ENCODE measurements around the gene TFDP1. TPM values are rescaled to one million over a fixed set of nuclear protein-coding genes. Genes with fewer than 3 reads are reported as not detected.
"Not testable (repeated sequence)": the region's sequence is repeated elsewhere in the genome, so short reads cannot be mapped to it uniquely, and the experiment has no call there.

The TFDP1 gene
- total RNA-seq, 1 donor from 2014 or later, result 171 TPM

- intact Hi-C loops (cut with micrococcal nuclease); DNase-seq (ENCODE audit: low spot score); H3K27me3 Mint-ChIP-seq (ENCODE audit: insufficient read depth); H3K4me3 Mint-ChIP-seq; H3K4me1 Mint-ChIP-seq (ENCODE audit: low read depth); H3K9me3 Mint-ChIP-seq; H3K27ac Mint-ChIP-seq: not testable (repeated sequence)
- peaks cover 26% of the 10 kb centered on the region for H3K36me3 Mint-ChIP-seq (ENCODE audit: low read depth)
Measured at GRCh38 chr13:113621986-113622550, 37.5 kb downstream of the TFDP1 start.

GRCh38 chr13:113622791-113623490 lies 38.4 kb downstream of the TFDP1 start:
- intact Hi-C loops (cut with micrococcal nuclease), result no loop called here
- no peak overlapping the region for H3K27ac Mint-ChIP-seq
- H3K36me3 Mint-ChIP-seq (ENCODE audit: low read depth), result peaks cover 25% of the 10 kb centered on the region
- no peaks in the 10 kb centered on the region for H3K27me3 Mint-ChIP-seq (ENCODE audit: insufficient read depth)
- H3K4me1 Mint-ChIP-seq (ENCODE audit: low read depth), result peaks cover 8% of the 10 kb centered on the region
- H3K9me3 Mint-ChIP-seq, result no peaks in the 10 kb centered on the region
- H3K4me3 Mint-ChIP-seq, result no peak overlapping the region
- DNase-seq (ENCODE audit: low spot score), result no peak

- DNase-seq (ENCODE audit: low spot score), result no peak
- intact Hi-C loops (cut with micrococcal nuclease), result no loop called here
- H3K27me3 Mint-ChIP-seq (ENCODE audit: insufficient read depth), result no peaks in the 10 kb centered on the region
- H3K4me1 Mint-ChIP-seq (ENCODE audit: low read depth), result peaks cover under 1% of the 10 kb centered on the region
- H3K27ac Mint-ChIP-seq, result no peak overlapping the region
- no peaks in the 10 kb centered on the region for H3K9me3 Mint-ChIP-seq
- no peak overlapping the region for H3K4me3 Mint-ChIP-seq
- H3K36me3 Mint-ChIP-seq (ENCODE audit: low read depth), result peaks cover 23% of the 10 kb centered on the region
Measured at GRCh38 chr13:113623491-113624234, 39.1 kb downstream of the TFDP1 start.

GRCh38 chr13:113624235-113624587 lies 39.7 kb downstream of the TFDP1 start:
- peaks cover 22% of the 10 kb centered on the region for H3K36me3 Mint-ChIP-seq (ENCODE audit: low read depth)

GRCh38 chr13:113624640-113625304 lies 40.2 kb downstream of the TFDP1 start:
- H3K4me1 Mint-ChIP-seq (ENCODE audit: low read depth); H3K27ac Mint-ChIP-seq; H3K27me3 Mint-ChIP-seq (ENCODE audit: insufficient read depth); H3K9me3 Mint-ChIP-seq; intact Hi-C loops (cut with micrococcal nuclease); DNase-seq (ENCODE audit: low spot score); H3K4me3 Mint-ChIP-seq: not testable (repeated sequence)
- peaks cover 26% of the 10 kb centered on the region for H3K36me3 Mint-ChIP-seq (ENCODE audit: low read depth)

More at GRCh38 chr13:113624235-113624587, 39.7 kb downstream of the TFDP1 start:
- no peak for DNase-seq (ENCODE audit: low spot score)
- intact Hi-C loops (cut with micrococcal nuclease), result no loop called here
- Mint-ChIP-seq H3K27ac (no peak overlapping the region), H3K4me3 (no peak overlapping the region), H3K9me3 (no peaks in the 10 kb centered on the region), H3K4me1 (ENCODE audit: low read depth) (no peaks in the 10 kb centered on the region), H3K27me3 (ENCODE audit: insufficient read depth) (no peaks in the 10 kb centered on the region)

- no peak overlapping the region for H3K4me3 Mint-ChIP-seq
- H3K27me3 Mint-ChIP-seq (ENCODE audit: insufficient read depth), result no peaks in the 10 kb centered on the region
- intact Hi-C loops (cut with micrococcal nuclease), result no loop called here
- H3K4me1 Mint-ChIP-seq (ENCODE audit: low read depth), result no peaks in the 10 kb centered on the region
- peaks cover 33% of the 10 kb centered on the region for H3K36me3 Mint-ChIP-seq (ENCODE audit: low read depth)
- H3K27ac Mint-ChIP-seq, result no peak overlapping the region
- DNase-seq (ENCODE audit: low spot score), result no peak
- H3K9me3 Mint-ChIP-seq, result no peaks in the 10 kb centered on the region
Measured at GRCh38 chr13:113625965-113626721, 41.6 kb downstream of the TFDP1 start.

GRCh38 chr13:113627136-113627535 lies 42.6 kb downstream of the TFDP1 start:
- no peaks in the 10 kb centered on the region for H3K27me3 Mint-ChIP-seq (ENCODE audit: insufficient read depth)
- no peak overlapping the region for H3K4me3 Mint-ChIP-seq
- DNase-seq (ENCODE audit: low spot score), result no peak
- intact Hi-C loops (cut with micrococcal nuclease), result no loop called here
- H3K4me1 Mint-ChIP-seq (ENCODE audit: low read depth), result no peaks in the 10 kb centered on the region
- H3K9me3 Mint-ChIP-seq, result no peaks in the 10 kb centered on the region
- peaks cover 41% of the 10 kb centered on the region for H3K36me3 Mint-ChIP-seq (ENCODE audit: low read depth)
- no peak overlapping the region for H3K27ac Mint-ChIP-seq

- no peaks in the 10 kb centered on the region for H3K4me1 Mint-ChIP-seq (ENCODE audit: low read depth)
- DNase-seq (ENCODE audit: low spot score), result no peak
- peaks cover 48% of the 10 kb centered on the region for H3K36me3 Mint-ChIP-seq (ENCODE audit: low read depth)
- H3K4me3 Mint-ChIP-seq, result no peak overlapping the region
- no peak overlapping the region for H3K27ac Mint-ChIP-seq
- intact Hi-C loops (cut with micrococcal nuclease), result no loop called here
- no peaks in the 10 kb centered on the region for H3K27me3 Mint-ChIP-seq (ENCODE audit: insufficient read depth)
- no peaks in the 10 kb centered on the region for H3K9me3 Mint-ChIP-seq
Measured at GRCh38 chr13:113628291-113629270, 44.0 kb downstream of the TFDP1 start.

GRCh38 chr13:113629866-113630265 lies 45.3 kb downstream of the TFDP1 start:
- H3K27me3 Mint-ChIP-seq (ENCODE audit: insufficient read depth), result no peaks in the 10 kb centered on the region
- no peak for DNase-seq (ENCODE audit: low spot score)
- H3K27ac Mint-ChIP-seq, result no peak overlapping the region
- no peaks in the 10 kb centered on the region for H3K9me3 Mint-ChIP-seq
- H3K36me3 Mint-ChIP-seq (ENCODE audit: low read depth), result peaks cover 54% of the 10 kb centered on the region
- intact Hi-C loops (cut with micrococcal nuclease), result no loop called here
- no peak overlapping the region for H3K4me3 Mint-ChIP-seq
- H3K4me1 Mint-ChIP-seq (ENCODE audit: low read depth), result peaks cover 11% of the 10 kb centered on the region

GRCh38 chr13:113630296-113630695 lies 45.7 kb downstream of the TFDP1 start:
- Mint-ChIP-seq H3K27ac (no peak overlapping the region), H3K4me1 (ENCODE audit: low read depth) (peaks cover 11% of the 10 kb centered on the region), H3K27me3 (ENCODE audit: insufficient read depth) (no peaks in the 10 kb centered on the region), H3K4me3 (no peak overlapping the region), H3K9me3 (no peaks in the 10 kb centered on the region), H3K36me3 (ENCODE audit: low read depth) (peaks cover 54% of the 10 kb centered on the region)
- intact Hi-C loops (cut with micrococcal nuclease), result no loop called here
- no peak for DNase-seq (ENCODE audit: low spot score)

- Mint-ChIP-seq H3K27ac (no peak overlapping the region), H3K27me3 (ENCODE audit: insufficient read depth) (no peaks in the 10 kb centered on the region), H3K36me3 (ENCODE audit: low read depth) (peaks cover 53% of the 10 kb centered on the region), H3K9me3 (no peaks in the 10 kb centered on the region), H3K4me3 (no peak overlapping the region), H3K4me1 (ENCODE audit: low read depth) (peaks cover 11% of the 10 kb centered on the region)
- intact Hi-C loops (cut with micrococcal nuclease), result no loop called here
- no peak for DNase-seq (ENCODE audit: low spot score)
Measured at GRCh38 chr13:113630804-113631203, 46.3 kb downstream of the TFDP1 start.
